AG09309 (cell line): ENCODE results near the gene PLP1.
"Not testable (repeated sequence)": the region's sequence is repeated elsewhere in the genome, so short reads cannot be mapped to it uniquely, and the experiment has no call there.

Experiments
- DNase-seq: peaks from one replicate; pipeline ENCODE4 v3.0.0-alpha.2; 2010; ENCODE audit warnings: low read depth
- H3K4me3 ChIP-seq: 2 replicates; pipeline ENCODE4 v1.5.1; 2011; ENCODE audit warnings: mild to moderate bottlenecking, low read depth, low read length, moderate library complexity; ENCODE audit not compliant: control insufficient read depth
- CTCF ChIP-seq: IDR thresholded peaks from 2 replicates; pipeline ENCODE4 v1.5.1; 2011; ENCODE audit warnings: mild to moderate bottlenecking, low read depth, low read length, inconsistent platforms; ENCODE audit not compliant: insufficient read depth, control insufficient read depth; ENCODE audit errors: missing control alignments

The PLP1 gene

GRCh38 chrX:103797691-103798090 lies 21.1 kb downstream of the PLP1 start:
- DNase-seq = no peak
- no peak overlapping the region for H3K4me3 ChIP-seq
- no peak for TF ChIP-seq CTCF

DNA sequence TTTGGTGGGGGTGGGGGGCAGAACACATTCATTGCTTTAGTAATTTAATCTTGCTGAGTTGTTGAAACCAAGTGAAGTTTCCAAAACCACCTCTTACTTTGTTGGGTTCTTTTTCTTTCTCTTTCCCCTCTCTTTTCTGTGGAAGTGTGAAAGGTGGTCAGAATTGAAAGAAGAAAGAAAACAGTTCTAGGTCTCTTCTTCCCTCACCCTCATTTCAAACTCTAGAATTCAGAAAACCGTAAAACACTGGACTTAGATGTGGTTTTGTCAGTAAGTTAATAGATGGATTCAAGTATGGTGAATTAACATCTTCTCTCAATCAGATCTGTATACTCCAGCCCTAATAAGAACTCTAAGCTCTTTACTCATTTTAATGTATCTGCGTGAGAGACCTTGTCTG lies 23.7 kb downstream of the PLP1 start:
- no peak overlapping the region for H3K4me3 ChIP-seq
- DNase-seq = no peak
- no peak for TF ChIP-seq CTCF

DNA sequence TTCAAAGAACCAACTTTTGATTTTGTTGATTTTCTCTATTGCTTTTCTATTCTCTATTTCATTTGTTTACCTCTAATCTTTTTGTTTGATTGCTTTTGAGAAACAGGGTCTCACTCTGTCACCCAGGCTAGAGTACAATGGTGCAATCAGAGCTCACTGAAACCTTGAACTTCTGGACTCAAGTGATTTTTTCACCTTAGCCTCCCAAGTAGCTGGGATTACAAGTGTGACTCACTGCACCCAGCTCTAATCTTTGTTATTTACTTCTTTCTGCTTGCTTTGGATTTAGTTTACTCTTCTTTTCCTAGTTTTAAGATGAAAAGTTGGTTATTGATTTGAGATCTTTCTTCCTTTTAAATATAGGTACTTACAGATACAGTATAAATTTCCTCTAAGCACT lies 29.2 kb downstream of the PLP1 start:
- no peak for TF ChIP-seq CTCF
- DNase-seq = no peak
- H3K4me3 ChIP-seq = no peak overlapping the region

DNA sequence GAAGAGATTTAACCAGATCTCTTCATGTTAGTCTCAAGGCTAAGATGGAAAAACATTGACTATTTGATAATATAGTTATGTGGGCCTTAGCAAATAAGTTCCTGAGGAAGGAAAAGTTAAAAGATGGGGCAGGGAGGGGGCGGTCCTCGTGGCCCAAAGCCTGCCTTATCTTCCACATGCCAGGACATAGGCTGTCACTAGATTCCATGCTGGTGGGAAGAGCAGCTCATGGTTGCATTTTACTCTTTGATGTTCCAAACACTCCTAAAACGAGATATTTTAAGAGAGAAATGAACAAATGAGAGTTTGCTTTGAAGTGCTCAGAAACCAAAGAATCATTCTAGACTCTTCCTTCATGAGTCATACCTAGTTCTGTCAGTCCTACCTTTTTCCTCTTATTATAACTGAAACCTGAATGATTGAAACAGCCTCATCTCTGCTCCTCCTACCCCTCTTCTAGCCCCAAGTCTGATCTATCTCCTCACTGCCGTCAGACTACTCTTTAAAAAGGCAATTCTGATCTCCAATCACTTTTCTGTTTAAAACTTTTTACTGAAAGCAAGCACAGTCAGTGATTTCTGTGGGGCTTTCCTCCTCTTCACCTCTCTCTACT lies 30.3 kb downstream of the PLP1 start:
- TF ChIP-seq CTCF = no peak

DNA sequence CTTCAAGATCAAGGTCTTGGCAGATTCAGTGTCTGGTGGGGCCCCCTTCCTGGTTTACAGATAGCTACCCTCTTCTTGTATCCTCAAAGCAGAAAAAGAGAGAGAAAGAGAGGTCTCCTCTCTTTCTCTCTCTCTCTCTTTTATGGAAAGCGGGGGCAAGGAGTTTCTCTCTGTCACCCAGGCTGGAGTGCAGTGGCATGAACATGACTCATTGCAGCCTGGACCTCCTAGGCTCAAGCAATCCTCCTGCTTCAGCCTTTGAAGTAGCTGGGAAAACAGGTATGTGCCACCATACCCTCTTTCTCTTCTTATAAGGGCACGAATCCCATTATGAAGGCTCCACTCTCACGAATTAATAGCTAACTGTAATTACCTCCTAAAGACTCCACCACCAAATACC lies 35.2 kb downstream of the PLP1 start:
- no peak for TF ChIP-seq CTCF
- H3K4me3 ChIP-seq = no peak overlapping the region
- no peak for DNase-seq

More for the DNA sequence above, 30.3 kb downstream of the PLP1 start:
- DNase-seq = no peak
- no peak overlapping the region for H3K4me3 ChIP-seq

GRCh38 chrX:103817101-103817500 lies 40.5 kb downstream of the PLP1 start:
- H3K4me3 ChIP-seq, DNase-seq: not testable (repeated sequence)

DNA sequence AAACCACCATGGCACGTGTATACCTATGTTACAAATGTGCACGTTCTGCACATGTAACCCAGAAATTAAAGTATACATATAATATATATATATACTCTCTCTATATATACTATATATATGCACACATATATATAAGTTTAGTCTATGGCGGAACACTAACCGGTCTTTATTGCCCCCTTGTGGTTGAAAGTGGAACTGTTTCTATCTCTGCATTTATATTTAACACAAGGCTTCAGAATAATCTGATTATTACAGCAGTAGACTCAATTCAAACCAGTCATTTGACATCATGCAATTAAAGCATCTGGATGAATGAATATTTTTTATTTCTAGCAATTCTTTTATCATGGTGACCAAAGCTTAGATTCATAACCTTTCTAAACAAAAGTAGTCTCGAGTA lies 40.9 kb downstream of the PLP1 start:
- no peak overlapping the region for H3K4me3 ChIP-seq

More for the DNA sequence above, 40.9 kb downstream of the PLP1 start:
- peak; percentile 60 for TF ChIP-seq CTCF
- no peak for DNase-seq
